GM19467 (cell line): ENCODE data around the gene QPRT.
"Not testable (repeated sequence)": the region's sequence is repeated elsewhere in the genome, so short reads cannot be mapped to it uniquely, and the experiment has no call there.

Experiments
- ATAC-seq: cut with Tn5 transposase; IDR thresholded peaks from one replicate; pipeline ENCODE4 v1.9.1; 2021; ENCODE audit warnings: mild to moderate bottlenecking, moderate library complexity; ENCODE audit not compliant: unreplicated experiment

The QPRT gene

GRCh38 chr16:29662000-29662728 is 16.8 kb upstream of the QPRT start:
- ATAC-seq, result no peak

DNA sequence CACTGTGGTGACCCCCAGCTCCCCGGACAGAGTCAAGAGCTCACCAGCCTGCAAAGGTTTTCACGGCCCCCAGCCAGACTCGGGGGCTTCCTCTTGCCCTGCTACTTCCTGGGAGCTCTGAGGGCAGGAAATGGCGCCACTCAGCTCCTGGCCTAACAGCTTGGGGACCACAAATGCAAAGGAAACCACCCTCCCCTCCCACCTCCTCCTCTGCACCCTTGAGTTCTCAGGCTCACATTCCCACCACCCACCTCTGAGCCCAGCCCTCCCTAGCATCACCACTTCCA is 16.3 kb upstream of the QPRT start:
- ATAC-seq, result no peak

DNA sequence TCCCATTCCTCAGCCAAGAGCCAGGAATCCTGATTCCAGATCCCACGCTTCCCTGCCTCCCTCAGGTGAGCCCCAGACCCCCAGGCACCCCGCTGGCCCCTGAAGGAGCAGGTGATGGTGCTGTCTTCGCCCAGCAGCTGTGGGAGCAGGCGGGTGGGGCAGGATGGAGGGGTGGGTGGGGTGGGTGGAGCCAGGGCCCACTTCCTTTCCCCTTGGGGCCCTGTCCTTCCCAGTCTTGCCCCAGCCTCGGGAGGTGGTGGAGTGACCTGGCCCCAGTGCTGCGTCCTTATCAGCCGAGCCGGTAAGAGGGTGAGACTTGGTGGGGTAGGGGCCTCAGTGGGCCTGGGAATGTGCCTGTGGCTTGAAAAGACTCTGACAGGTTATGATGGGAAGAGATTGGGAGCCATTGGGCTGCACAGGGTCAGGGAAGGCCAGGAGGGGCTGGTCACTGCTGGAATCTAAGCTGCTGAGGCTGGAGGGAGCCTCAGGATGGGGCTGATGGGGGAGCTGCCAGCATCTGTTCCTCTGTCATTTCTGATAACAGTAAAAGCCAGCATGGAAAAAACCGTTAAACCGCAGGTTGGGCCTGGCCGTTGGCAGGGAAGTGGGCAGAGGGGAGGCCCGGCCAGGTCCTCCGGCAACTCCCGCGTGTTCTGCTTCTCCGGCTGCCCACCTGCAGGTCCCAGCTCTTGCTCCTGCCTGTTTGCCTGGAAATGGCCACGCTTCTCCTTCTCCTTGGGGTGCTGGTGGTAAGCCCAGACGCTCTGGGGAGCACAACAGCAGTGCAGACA is 15.8 kb upstream of the QPRT start, which contains the start of gene SPN:
Gene SPN (plus strand): TSS at position 232 of the 791 bp plus-strand sequence. CDS start 482 bp downstream, at position 714.
- no peak for ATAC-seq

DNA sequence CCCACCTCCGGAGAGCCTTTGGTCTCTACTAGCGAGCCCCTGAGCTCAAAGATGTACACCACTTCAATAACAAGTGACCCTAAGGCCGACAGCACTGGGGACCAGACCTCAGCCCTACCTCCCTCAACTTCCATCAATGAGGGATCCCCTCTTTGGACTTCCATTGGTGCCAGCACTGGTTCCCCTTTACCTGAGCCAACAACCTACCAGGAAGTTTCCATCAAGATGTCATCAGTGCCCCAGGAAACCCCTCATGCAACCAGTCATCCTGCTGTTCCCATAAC is 15.2 kb upstream of the QPRT start:
- no peak for ATAC-seq

- no peak for ATAC-seq
These were observed 14.7 kb upstream of the QPRT start for GRCh38 chr16:29664091-29664921.

DNA sequence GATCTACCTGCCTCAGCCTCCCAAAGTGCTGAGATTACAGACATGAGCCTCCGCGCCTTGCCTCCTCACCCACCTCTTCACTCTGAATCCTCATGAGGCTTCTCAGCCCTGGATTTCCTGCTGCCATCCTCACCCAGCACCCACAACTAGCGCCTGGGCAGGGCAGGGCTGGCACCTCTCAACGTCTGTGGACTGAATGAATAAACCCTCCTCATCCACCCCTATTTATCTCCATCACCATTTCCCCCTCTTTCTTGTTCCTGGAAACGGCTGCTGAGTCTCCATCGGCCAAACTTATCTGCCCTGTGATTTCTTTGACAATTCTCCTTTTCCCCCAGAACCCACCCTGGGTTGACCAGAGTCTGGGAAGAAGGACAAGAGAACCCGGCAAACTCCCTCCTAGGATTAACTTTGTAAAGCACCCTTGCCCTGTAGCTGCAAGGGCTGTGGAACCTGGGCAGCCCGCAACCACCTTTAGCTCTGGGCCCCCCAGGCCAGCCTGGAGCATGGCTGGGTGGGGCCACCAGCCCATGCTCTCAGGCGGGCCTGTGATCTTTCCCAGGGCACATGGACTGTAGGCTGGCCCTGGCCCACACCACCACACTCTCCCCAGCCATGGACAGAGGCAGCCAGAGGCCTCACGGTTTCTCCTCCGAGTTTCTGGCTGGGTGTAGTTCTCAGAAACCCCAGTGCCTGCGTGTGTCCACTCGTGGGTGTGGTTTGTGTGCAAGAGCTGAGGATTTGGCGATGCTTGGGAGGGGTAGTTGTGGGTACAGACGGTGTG is 13.5 kb upstream of the QPRT start:
- ATAC-seq, result no peak

- ATAC-seq, result not testable (repeated sequence)
These were observed 11.7 kb upstream of the QPRT start for GRCh38 chr16:29667322-29667610.

GRCh38 chr16:29667755-29668154 is 11.2 kb upstream of the QPRT start:
- no peak for ATAC-seq

DNA sequence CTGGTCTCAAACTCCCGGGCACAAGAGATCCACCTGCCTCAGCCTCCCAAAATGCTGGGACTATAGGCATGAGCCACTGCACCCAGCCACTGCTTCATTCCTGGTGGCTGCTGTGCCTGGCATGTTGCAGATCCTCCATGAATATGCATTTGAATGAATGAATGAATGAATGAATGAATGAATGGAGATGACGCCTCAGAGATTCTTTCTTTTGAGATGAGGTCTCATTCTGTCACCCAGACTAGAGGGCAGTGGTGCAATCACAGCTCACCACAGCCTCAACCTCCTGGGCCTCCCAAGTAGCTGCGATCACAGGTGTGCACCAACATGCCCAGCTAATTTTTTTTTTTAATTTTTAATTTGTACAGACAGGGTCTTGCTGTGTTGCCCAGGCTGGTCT is 10.7 kb upstream of the QPRT start:
- no peak for ATAC-seq

DNA sequence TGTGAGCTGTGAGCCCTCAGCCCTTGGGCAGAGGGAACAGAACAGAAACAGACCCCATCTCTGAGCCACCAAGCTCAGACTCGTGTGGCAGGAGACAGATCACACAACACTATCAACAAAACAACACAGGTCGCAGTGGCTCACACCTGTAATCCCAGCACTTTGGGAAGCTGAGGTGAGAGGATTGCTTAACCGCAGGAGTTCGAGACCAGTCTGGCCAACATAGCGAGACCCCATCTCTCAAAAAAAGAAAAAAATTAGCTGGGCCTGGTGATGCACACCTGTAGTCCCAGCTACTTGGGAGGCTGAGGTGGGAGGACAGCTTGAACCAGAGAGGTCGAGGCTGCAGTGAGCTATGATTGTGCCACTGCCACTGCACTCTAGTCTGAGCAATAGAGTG is 5.5 kb upstream of the QPRT start:
- no peak for ATAC-seq

GRCh38 chr16:29674188-29674587 is 4.8 kb upstream of the QPRT start:
- no peak for ATAC-seq

DNA sequence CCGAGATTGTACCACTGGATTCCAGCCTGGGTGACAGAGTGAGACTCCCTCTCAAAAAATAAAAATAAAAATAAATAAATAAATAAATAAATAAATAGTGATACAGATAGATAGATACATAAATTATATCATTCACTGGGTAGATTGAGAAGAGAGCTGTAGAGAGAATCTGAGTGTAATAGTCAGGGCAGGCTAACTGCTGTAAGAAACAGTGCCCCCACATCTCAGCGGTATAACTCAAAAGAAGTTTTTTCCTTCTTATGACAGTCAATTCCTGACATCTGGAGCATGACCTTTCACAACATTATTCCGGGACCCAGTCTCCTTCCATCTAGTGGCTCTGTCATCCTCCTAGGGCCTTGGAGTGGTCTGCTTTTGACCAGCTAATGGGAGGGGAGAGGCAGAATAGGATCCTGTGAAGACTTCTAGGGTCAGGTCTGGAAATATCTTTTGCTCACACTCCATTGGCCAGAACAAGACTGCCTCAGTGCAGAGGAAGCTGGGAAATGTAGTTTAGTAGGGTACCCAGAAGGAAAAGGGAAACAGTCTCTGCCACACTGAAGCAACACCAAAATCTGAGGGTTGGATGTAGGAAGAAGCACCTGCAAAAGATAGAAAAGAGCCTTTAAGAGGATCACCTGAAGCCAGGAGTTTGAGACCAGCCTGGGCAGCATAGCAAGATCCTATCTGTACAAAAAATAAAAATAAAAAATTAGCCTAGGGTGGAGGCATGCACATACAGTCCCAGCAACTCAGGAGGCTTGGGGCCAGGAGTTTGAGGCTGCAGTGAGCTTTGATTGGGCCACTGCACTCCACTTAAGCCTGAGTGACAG is 3.0 kb upstream of the QPRT start:
- no peak for ATAC-seq

GRCh38 chr16:29676989-29677785 is 1.8 kb upstream of the QPRT start:
- no peak for ATAC-seq

DNA sequence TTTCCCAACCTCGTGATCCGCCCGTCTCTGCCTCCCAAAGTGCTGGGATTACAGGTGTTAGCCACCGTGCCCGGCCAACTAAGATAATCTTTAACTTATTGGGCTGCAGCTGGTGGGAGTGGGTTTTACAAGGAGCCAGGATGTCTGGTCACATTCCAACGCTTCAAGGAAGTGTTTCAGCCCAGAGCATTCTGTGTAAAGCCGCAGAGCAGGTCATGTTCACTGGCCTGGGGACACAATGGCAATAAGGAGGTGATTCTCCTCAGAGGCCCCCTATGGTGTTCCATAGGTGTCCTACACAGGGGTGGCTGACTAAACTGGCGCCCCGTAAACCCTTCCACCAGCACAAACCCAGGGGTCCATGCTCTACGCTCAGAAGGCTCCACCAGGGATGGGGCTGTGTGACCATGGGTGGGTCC is 1.2 kb downstream of the QPRT start:
- ATAC-seq, result no peak

- ATAC-seq, result no peak
These were observed 4.6 kb downstream of the QPRT start for GRCh38 chr16:29683543-29684090.

DNA sequence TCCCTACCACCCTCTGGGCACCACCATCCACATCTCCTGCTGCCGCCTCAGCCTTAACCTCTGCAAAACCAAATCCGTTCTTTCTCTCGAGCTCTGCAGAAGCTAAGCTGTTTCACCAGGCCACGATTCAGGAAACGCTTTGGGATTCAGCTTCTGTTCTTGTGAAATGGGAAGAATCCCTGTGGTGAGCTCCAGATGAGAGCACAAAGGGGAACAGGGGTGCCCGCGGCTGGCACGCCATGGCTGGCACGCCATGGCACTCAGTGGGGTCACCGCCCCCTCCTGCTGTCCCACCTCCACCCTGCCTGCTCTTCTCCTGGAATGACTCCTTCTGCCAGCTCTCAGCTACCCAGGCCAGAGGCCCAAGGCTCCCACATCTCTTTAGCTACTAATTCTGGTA is 5.7 kb downstream of the QPRT start:
- no peak for ATAC-seq

DNA sequence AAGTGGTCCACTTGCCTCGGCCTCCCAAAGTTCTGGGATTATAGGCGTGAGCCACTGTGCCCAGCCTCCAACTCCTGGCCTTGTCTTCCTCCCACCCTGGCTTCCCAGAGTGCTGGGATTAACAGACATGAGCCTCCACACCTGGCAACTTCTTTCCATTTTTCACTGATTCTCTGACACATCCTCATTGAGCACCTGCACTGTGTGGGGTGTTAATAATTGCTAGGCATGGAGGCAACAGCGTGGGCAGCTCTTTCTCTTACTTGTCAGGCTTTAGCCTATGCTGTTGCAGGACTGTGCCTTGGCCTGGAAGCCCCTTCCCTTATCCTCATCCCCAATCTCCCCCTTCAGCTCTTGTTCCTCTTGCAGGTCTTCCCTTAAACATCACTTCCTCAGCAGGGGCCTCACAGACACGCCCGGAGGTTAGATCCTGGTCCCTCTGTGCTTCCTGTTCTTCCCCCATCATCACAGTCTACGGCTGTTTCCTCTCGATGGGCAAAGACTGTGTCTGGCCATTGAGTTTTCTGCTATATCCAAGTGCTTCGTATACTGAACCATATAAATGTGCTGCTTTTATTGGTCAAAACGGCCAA is 7.9 kb downstream of the QPRT start:
- ATAC-seq, result no peak

- ATAC-seq, result no peak
These were observed 8.8 kb downstream of the QPRT start for GRCh38 chr16:29687755-29688154.

GRCh38 chr16:29688172-29688571 is 9.2 kb downstream of the QPRT start:
- no peak for ATAC-seq
